HFF-Myc (cell line): ENCODE measurements around the gene NOX3.
"Not testable (repeated sequence)": the region's sequence is repeated elsewhere in the genome, so short reads cannot be mapped to it uniquely, and the experiment has no call there.

ENCODE experiments used
- DNase-seq: peaks from one replicate; pipeline ENCODE4 v3.0.0-alpha.2; 2011; ENCODE audit warnings: low read depth; ENCODE audit errors: extremely low read depth
- H3K4me3 ChIP-seq: replicated peaks from 2 replicates; pipeline ENCODE4 v1.5.1; 2011; ENCODE audit warnings: low read depth, mild to moderate bottlenecking, control low read depth, low read length
- CTCF ChIP-seq: IDR thresholded peaks from 2 replicates; pipeline ENCODE4 v1.5.1; 2012; ENCODE audit warnings: mild to moderate bottlenecking, low read depth, low read length, control low read depth; ENCODE audit errors: missing control alignments

NOX3 gene

GRCh38 chr6:155487371-155488130, 31.9 kb upstream of the NOX3 start:
- H3K4me3 ChIP-seq: no peak overlapping the region
- TF ChIP-seq CTCF: no peak

GRCh38 chr6:155486721-155487294, 31.2 kb upstream of the NOX3 start:
- TF ChIP-seq CTCF: no peak
- DNase-seq: no peak
- H3K4me3 ChIP-seq: no peak overlapping the region

More at GRCh38 chr6:155487371-155488130, 31.9 kb upstream of the NOX3 start:
- no peak for DNase-seq

GRCh38 chr6:155485756-155486155, 30.1 kb upstream of the NOX3 start:
- no peak for TF ChIP-seq CTCF
- DNase-seq: no peak
- H3K4me3 ChIP-seq: no peak overlapping the region

GRCh38 chr6:155483858-155484257, 28.2 kb upstream of the NOX3 start:
- H3K4me3 ChIP-seq: no peak overlapping the region
- no peak for TF ChIP-seq CTCF
- DNase-seq: peak; percentile 16

GRCh38 chr6:155481215-155481614, 25.6 kb upstream of the NOX3 start:
- no peak for TF ChIP-seq CTCF
- no peak for DNase-seq
- H3K4me3 ChIP-seq: no peak overlapping the region

GRCh38 chr6:155473741-155474140, 18.1 kb upstream of the NOX3 start:
- TF ChIP-seq CTCF: no peak
- no peak overlapping the region for H3K4me3 ChIP-seq

GRCh38 chr6:155472886-155473285, 17.2 kb upstream of the NOX3 start:
- DNase-seq: no peak
- H3K4me3 ChIP-seq: no peak overlapping the region
- no peak for TF ChIP-seq CTCF

More at GRCh38 chr6:155473741-155474140, 18.1 kb upstream of the NOX3 start:
- no peak for DNase-seq

- not testable (repeated sequence) for H3K4me3 ChIP-seq, DNase-seq
Measured at GRCh38 chr6:155470979-155471616, 15.5 kb upstream of the NOX3 start.

- not testable (repeated sequence) for DNase-seq, H3K4me3 ChIP-seq
Measured at GRCh38 chr6:155468543-155468942, 12.9 kb upstream of the NOX3 start.
